IPS-18c (cell line): ENCODE results near the gene DTNBP1.
A peak's percentile ranks its signal among the peaks of the same experiment; 100 is the strongest.

Experiments used
- H3K4me3 ChIP-seq: 2 replicates; pipeline ENCODE4 v1.7.0; 2013; ENCODE audit warnings: low read depth, mild to moderate bottlenecking, low read length, moderate library complexity; ENCODE audit not compliant: insufficient read depth
- H3K9me3 ChIP-seq: one replicate; pipeline ENCODE4 v1.6.1; 2013; ENCODE audit warnings: mild to moderate bottlenecking, low read length, moderate library complexity; ENCODE audit not compliant: control insufficient read depth, insufficient read depth

Gene DTNBP1

DNA sequence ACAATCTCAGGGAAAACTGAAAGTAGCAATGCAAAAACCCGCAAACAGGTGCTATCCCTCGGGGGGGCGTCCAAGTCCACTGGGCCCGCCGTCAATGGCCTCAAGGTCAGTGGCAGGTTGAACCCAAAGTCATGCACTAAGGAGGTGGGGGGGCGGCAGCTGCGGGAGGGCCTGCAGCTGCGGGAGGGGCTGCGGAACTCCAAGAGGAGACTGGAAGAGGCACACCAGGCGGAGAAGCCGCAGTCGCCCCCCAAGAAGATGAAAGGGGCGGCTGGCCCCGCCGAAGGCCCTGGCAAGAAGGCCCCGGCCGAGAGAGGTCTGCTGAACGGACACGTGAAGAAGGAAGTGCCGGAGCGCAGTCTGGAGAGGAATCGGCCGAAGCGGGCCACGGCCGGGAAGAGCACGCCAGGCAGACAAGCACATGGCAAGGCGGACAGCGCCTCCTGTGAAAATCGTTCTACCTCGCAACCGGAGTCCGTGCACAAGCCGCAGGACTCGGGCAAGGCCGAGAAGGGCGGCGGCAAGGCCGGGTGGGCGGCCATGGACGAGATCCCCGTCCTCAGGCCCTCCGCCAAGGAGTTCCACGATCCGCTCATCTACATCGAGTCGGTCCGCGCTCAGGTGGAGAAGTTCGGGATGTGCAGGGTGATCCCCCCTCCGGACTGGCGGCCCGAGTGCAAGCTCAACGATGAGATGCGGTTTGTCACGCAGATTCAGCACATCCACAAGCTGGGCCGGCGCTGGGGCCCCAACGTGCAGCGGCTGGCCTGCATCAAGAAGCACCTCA lies 166.3 kb downstream of the DTNBP1 start:
- Histone ChIP-seq H3K4me3 (no peak overlapping the region), H3K9me3 (no peaks in the 10 kb centered on the region)

GRCh38 chr6:15495375-15495901 lies 167.4 kb downstream of the DTNBP1 start:
- H3K4me3 ChIP-seq, result no peak overlapping the region

DNA sequence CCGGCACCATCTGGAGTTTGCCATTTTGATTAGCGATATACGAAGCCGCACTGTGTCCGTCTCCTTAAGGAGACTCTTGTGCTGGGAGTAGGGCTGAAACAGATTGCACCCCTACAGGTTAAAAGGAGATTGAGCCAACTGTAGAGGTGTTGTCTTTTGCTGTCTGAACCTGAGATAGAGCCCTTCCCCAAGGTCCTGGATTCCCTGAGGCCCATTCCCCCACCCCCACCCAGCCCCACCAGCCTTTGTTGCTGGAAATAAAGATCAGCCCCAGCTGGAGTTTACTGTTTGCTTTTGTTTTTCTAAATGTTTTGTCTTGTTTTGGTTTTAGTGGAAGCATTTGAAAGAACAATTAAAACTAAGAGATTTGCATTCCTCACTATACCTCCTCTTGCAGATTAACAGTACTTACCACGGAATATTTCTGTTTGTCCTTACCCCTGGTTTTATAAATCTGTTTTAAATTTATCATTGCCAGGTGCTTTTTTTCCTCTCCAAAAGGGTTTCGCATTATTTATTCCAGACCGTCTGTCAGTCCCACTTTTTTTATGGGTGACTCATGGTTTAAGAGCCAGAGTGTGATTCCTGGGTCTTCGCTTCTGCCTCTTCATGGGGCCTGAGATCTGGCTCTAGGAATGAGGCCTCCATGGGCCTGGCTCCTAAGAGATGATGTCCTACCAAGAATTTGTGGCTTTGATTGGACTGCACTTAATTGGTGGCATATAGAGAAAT lies 169.2 kb downstream of the DTNBP1 start:
- H3K4me3 ChIP-seq, result peak overlapping the region; percentile 2; the same call in 1 of the 2 replicates
- H3K9me3 ChIP-seq, result no peaks in the 10 kb centered on the region

More at GRCh38 chr6:15495375-15495901, 167.4 kb downstream of the DTNBP1 start:
- H3K9me3 ChIP-seq, result no peaks in the 10 kb centered on the region

DNA sequence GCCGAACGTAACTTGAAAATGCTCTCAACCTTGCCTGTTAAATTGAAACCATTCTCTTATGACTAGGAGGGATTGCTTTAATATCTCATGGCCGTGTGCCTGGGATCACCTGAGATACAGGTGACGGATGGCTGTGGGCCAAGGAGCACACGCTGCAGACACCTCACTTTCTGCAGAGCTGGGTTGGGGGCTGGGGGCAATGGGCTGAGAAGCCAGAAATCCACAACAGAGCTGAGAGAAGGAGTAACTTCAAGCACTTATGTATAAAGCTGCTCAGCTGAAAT lies 170.9 kb downstream of the DTNBP1 start:
- H3K4me3 ChIP-seq, result no peak overlapping the region; the same call in 1 of the 2 replicates
- no peaks in the 10 kb centered on the region for H3K9me3 ChIP-seq

DNA sequence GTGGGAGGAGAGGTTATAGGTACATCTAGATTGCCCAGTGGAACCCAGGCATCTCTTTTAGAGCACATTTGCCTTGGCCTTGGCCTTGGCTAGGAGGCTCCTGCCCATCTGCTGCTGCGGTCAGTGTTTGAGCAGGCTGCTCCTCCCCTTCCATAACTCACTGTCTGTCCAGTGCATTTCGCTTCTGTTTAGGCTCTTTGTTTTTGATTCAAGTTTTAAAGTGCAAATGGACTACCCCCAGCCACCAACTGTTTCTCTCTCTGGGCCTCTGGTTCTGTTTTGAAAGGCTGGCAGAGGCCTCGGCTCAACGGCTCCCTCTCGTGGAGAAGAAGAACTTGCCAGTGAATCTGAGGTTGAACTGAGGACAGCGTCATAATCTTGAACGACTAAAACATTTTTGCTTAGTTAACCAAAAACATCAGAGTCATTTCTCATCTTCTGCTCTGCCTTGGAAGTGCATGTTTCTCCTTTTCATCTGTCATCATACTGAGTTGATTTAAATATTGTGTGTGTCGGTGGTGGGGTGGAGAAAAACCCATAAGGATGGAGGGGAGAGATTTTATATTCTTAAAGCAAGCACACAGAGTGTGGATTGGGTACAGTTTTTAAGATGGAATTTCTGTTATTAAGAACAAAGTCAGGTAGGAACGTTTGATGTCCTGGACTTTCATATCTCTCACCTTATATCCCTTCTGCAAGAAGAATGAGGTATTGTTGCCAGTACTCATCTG lies 171.4 kb downstream of the DTNBP1 start:
- no peak overlapping the region; the same call in 1 of the 2 replicates for H3K4me3 ChIP-seq
- no peaks in the 10 kb centered on the region for H3K9me3 ChIP-seq

DNA sequence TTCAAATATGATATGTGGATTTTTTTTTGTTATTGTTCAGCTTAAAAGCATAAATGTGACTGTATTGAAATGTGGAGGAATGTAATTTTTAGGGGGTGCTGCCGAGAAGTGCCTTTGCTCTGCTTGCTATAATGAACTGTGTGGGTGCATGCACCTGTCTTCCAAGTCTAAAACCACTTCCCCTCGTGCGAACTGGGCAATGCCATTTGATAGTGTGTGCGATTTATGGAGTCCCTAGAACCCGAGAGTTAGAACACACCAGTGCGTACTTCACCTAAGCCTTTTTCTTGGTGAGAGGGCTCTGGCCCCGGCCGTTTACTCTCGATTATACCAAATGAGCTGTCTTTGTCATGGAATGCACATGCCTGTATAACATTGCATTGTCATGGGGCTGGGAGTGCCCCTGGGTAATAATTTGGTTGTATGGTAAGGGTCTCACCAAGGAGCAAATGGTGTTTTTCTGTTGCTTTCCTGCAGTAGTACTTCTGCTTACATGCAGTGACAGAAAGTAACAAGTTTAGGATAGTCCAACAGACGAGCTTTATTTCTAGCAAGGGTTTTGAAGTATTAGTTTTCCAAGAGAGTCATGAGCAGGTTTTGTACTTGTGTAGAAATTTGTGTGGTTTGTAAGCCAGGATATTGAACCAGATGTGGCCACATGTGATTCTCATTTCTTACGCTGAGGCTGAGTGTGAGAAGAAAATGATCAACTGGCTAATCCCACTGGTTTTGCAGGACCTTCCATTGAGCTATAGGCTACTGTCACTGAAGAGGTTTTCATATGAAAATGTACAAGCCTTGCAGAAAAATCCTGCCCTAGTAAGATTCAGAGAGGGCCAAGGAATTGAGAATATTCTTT lies 172.4 kb downstream of the DTNBP1 start:
- no peak overlapping the region for H3K4me3 ChIP-seq
- H3K9me3 ChIP-seq, result no peaks in the 10 kb centered on the region

GRCh38 chr6:15489261-15489962 lies 173.4 kb downstream of the DTNBP1 start:
- Histone ChIP-seq H3K9me3 (no peaks in the 10 kb centered on the region), H3K4me3 (no peak overlapping the region)

- H3K9me3 ChIP-seq, result no peaks in the 10 kb centered on the region
- no peak overlapping the region for H3K4me3 ChIP-seq
These were observed 175.6 kb downstream of the DTNBP1 start for GRCh38 chr6:15487262-15487661.

- H3K4me3 ChIP-seq, result no peak overlapping the region
These were observed 176.9 kb downstream of the DTNBP1 start for GRCh38 chr6:15485936-15486335.

DNA sequence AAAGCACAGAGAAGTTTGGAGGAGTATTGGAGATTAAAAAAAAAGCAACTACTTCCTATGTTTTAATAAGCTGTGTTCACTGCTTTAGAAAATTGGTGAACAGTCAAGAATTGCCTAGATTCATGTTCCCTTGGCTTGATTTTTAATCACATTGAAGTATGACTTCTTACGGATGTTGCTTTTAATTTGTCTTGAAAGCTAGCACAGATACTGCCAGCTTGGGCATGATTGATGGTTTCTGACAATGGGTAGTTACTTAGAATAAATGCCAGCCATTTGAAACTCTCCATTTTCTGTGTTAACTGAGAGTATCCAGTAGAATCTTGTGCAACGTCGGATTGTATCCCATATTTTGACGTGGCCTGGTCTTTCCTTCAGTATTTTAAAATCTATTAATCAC lies 178.0 kb downstream of the DTNBP1 start:
- Histone ChIP-seq H3K4me3 (no peak overlapping the region), H3K9me3 (no peaks in the 10 kb centered on the region)

More at GRCh38 chr6:15485936-15486335, 176.9 kb downstream of the DTNBP1 start:
- no peaks in the 10 kb centered on the region for H3K9me3 ChIP-seq

GRCh38 chr6:15484140-15484539 lies 178.7 kb downstream of the DTNBP1 start:
- Histone ChIP-seq H3K9me3 (no peaks in the 10 kb centered on the region), H3K4me3 (no peak overlapping the region)

GRCh38 chr6:15483060-15483459 lies 179.8 kb downstream of the DTNBP1 start:
- no peaks in the 10 kb centered on the region for H3K9me3 ChIP-seq
- H3K4me3 ChIP-seq, result no peak overlapping the region

DNA sequence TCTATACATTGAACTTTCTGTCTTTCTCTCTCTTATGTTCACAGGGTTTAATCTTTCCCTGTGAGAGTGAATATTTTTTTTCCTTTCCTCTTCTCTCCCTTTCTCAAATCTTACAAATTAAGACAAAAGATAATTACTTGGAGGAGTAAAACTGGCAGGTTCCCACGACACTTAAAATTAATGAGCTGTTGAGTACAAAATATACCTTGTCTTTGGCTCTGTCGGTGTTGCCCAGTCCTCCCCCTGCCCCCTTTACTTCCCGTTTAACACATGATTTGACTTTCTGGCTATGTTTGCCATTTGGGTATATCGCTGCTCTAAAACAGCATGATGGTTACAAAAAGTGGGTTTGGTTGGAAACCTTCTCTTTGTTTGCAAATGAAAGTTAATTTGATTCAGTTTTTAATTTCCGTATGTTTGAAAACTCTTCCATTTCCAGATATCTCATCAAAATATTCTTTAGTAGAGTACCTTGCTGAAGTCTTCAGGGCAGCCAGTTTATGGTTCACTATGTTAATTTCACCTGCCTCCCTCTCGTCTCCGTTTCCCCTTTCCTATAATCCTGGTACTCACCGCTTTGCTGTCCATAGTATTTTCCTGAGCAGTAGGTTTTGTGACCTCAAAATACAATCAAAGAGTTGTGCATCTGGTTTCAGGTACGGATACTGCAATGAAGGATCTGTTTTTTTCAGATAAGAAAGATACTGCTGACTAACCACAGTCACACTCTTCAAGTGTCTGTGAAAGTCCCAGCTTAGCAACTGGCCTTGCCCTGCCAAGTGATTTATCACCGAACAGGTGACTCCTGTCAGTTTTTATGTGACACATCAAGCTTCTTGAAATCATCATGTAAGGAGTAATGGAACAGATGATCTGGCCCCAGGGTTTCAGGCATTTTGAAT lies 181.2 kb downstream of the DTNBP1 start:
- H3K9me3 ChIP-seq, result no peaks in the 10 kb centered on the region
- H3K4me3 ChIP-seq, result no peak overlapping the region

- no peak overlapping the region for H3K4me3 ChIP-seq
- H3K9me3 ChIP-seq, result no peaks in the 10 kb centered on the region
These were observed 182.3 kb downstream of the DTNBP1 start for GRCh38 chr6:15480525-15480924.

DNA sequence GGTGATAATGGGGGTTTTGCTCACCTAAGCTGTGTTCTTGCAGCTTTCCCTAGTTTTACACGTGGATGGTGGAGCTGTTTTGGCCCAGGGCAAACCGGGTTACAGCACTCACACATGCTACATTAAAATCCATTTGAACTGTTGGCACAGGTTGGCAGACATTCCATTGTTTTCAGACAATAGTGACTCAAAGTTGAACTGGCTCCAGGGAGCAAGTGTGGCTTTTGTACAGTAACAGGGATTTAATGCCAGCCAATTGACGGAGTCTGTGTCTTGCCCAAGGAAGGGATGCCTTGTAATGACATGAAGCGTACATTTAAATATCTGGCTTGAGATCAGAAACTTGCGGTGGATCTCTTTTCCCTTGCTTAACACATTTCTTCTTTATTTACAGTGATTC lies 183.1 kb downstream of the DTNBP1 start:
- Histone ChIP-seq H3K9me3 (no peaks in the 10 kb centered on the region), H3K4me3 (no peak overlapping the region)
